ENCODE results near the gene APCDD1. TPM values are rescaled to one million over a fixed set of nuclear protein-coding genes. Genes with fewer than 3 reads are reported as not detected.

Gene APCDD1
- total and polyA plus RNA-seq, 2 of the 8 experiments (the other 6 are each of a cell fraction or from before 2014, with no cell fraction given), result 2.6 to 3.6 TPM

- H4K5ac ChIP-seq (ENCODE audit: insufficient read length, low read depth, low read length), result no peak overlapping the region
- H3K18ac ChIP-seq (ENCODE audit: extremely low read depth, low read length), result no peak overlapping the region
- H2BK15ac ChIP-seq (ENCODE audit: low read length), result no peak overlapping the region
- H3K23me2 ChIP-seq (ENCODE audit: low read depth, low read length), result peaks cover 2% of the 10 kb centered on the region; the same call in 1 of the 2 replicates
- H3K79me2 ChIP-seq (ENCODE audit: control insufficient read depth in 1 of 2, insufficient read depth in 2 of 2, low read length in 2 of 2), result no peaks in the 10 kb centered on the region
- H3K4me1 ChIP-seq (replicated peaks in 1 of 4; ENCODE audit: control insufficient read depth in 3 of 4, insufficient read depth in 4 of 4, low read length in 3 of 4), result no peaks in the 10 kb centered on the region
- no peak overlapping the region for H3K4ac ChIP-seq (replicated peaks; ENCODE audit: insufficient read length, low read depth, low read length)
- CTCF ChIA-PET (ENCODE audit: partially characterized antibody), result no interaction called here
- H4K8ac ChIP-seq (ENCODE audit: extremely low read depth, insufficient read depth, low read length), result no peak overlapping the region
- H3K27me3 ChIP-seq (replicated peaks in 1 of 4; ENCODE audit: control insufficient read depth in 3 of 4, extremely low read depth in 1 of 4, insufficient read depth in 3 of 4, low read length in 3 of 4), result 0 out of 7 replicates have a peak, but pooled peaks cover 0 to 3% (median 0%) of the 10 kb centered on the region in 4 experiments
- H3K27ac ChIP-seq (ENCODE audit: low read depth, low read length), result no peak overlapping the region
- H3K4me3 ChIP-seq (ENCODE audit: extremely low read depth in 1 of 4, insufficient read depth in 2 of 4, low read depth in 3 of 4, low read length in 4 of 4), result no peak overlapping the region
- POLR2A ChIA-PET (ENCODE audit: partially characterized antibody), result no interaction called here
- H2BK12ac ChIP-seq (ENCODE audit: low read depth, low read length), result no peak overlapping the region
- H4K20me1 ChIP-seq (replicated peaks in 1 of 2; ENCODE audit: control insufficient read depth in 1 of 2, insufficient read depth in 2 of 2, low read length in 2 of 2), result no peaks in the 10 kb centered on the region
- no peak overlapping the region for H2AFZ ChIP-seq (ENCODE audit: low read length)
- peaks cover 0 to 3% (median 0%) of the 10 kb centered on the region in 4 experiments; a peak in 1 of 8 replicates for H3K36me3 ChIP-seq (ENCODE audit: control insufficient read depth in 2 of 4, insufficient read depth in 4 of 4, low read length in 3 of 4)
- no peak overlapping the region for H4K91ac ChIP-seq (replicated peaks; ENCODE audit: insufficient read length, low read length)
- FAIRE-seq (no peak), DNase-seq (ENCODE audit: low read depth in 1 of 2, low spot score in 2 of 2) (no peak)
- H2BK5ac ChIP-seq (ENCODE audit: low read depth, low read length), result no peak overlapping the region
- H2BK120ac ChIP-seq (replicated peaks; ENCODE audit: low read depth, low read length), result no peak overlapping the region
- H3K79me1 ChIP-seq (ENCODE audit: low read depth, low read length), result no peaks in the 10 kb centered on the region
- H3K56ac ChIP-seq (replicated peaks; ENCODE audit: insufficient read length, low read depth, low read length), result no peak overlapping the region
- H3K4me2 ChIP-seq (ENCODE audit: insufficient read depth in 1 of 2, low read depth in 2 of 2, low read length in 2 of 2), result no peak overlapping the region
- H2AK5ac ChIP-seq (ENCODE audit: low read depth, low read length), result no peak overlapping the region
- no peak overlapping the region for H2BK20ac ChIP-seq (ENCODE audit: low read length)
- no peak overlapping the region for H3K9ac ChIP-seq (replicated peaks in 1 of 4; ENCODE audit: extremely low read depth in 1 of 4, low read depth in 3 of 4, low read length in 3 of 4)
- peaks cover 15 to 27% of the 10 kb centered on the region in 2 experiments for H3K9me3 ChIP-seq (ENCODE audit: insufficient read depth in 2 of 2, low read depth in 1 of 2, low read length in 1 of 2)
- no peak overlapping the region for H3K23ac ChIP-seq (ENCODE audit: insufficient read length)
- H3K14ac ChIP-seq (ENCODE audit: insufficient read length), result no peak overlapping the region
- TF ChIP-seq MAX (IDR thresholded peaks at IDR 0.05) (no peak), CBX5 (IDR thresholded peaks at IDR 0.05; ENCODE audit: low read depth, low read length) (no peak), RNF2 (IDR thresholded peaks at IDR 0.05; ENCODE audit: borderline replicate concordance, low read depth, low read length, missing control alignments, poor library complexity, severe bottlenecking) (no peak), KDM5A (IDR thresholded peaks at IDR 0.05; ENCODE audit: low read length) (no peak), POLR2AphosphoS5 (IDR thresholded peaks at IDR 0.05; ENCODE audit: low read depth, low read length) (no peak), GABPA (IDR thresholded peaks at IDR 0.05; ENCODE audit: borderline replicate concordance, insufficient read depth, low read length) (no peak), SRF (IDR thresholded peaks at IDR 0.05; ENCODE audit: low read depth, low read length) (no peak), KDM1A (IDR thresholded peaks at IDR 0.05; ENCODE audit: borderline replicate concordance, low read length) (no peak), POLR2A (IDR thresholded peaks at IDR 0.05; ENCODE audit: control extremely low read depth in 1 of 2, low read depth in 2 of 2, low read length in 2 of 2) (no peak), CHD2 (IDR thresholded peaks at IDR 0.05; ENCODE audit: low read length) (no peak), SP1 (IDR thresholded peaks at IDR 0.05; ENCODE audit: low read depth, low read length) (no peak), TAF7 (optimal IDR thresholded peaks at IDR 0.05; ENCODE audit: borderline replicate concordance, low read depth, low read length) (no peak), TBP (IDR thresholded peaks at IDR 0.05; ENCODE audit: low read depth, low read length) (no peak), ATF3 (IDR thresholded peaks at IDR 0.05; ENCODE audit: insufficient read depth, low read depth, low read length) (no peak), EZH2 (IDR thresholded peaks at IDR 0.05; ENCODE audit: low read depth, low read length, severe bottlenecking) (no peak)
Measured at GRCh38 chr18:10508591-10508990, 54.2 kb downstream of the APCDD1 start.

Measured in H1 (cell line).